ENCODE measurements around the gene C12orf43. TPM values are rescaled to one million over a fixed set of nuclear protein-coding genes. Genes with fewer than 3 reads are reported as not detected.
A peak's percentile ranks its signal among the peaks of the same experiment; 100 is the strongest.

C12orf43 gene
- total RNA-seq, 1 experiment from 2014 or later: 22.1 TPM

- CTCF ChIA-PET: no interaction called here
- H3K27ac Mint-ChIP-seq (ENCODE audit: unreplicated experiment): no peak overlapping the region
- no peak for DNase-seq
- H3K36me3 ChIP-seq (ENCODE audit: control insufficient read depth, insufficient read depth, low read length): peaks cover 5% of the 10 kb centered on the region
- POLR2A ChIA-PET: no interaction called here
- H3K9me3 ChIP-seq: no peaks in the 10 kb centered on the region
- H3K4me1 Mint-ChIP-seq (ENCODE audit: low read depth, unreplicated experiment): peaks cover 23% of the 10 kb centered on the region
- H3K4me1 ChIP-seq: peaks cover 14% of the 10 kb centered on the region
- no peak overlapping the region for H3K4me3 Mint-ChIP-seq (ENCODE audit: unreplicated experiment)
- TF ChIP-seq CTCF (IDR thresholded peaks at IDR 0.05; ENCODE audit: insufficient read depth in 1 of 2, low read depth in 1 of 2, low read length in 1 of 2, severe bottlenecking in 1 of 2, unreplicated experiment in 1 of 2): no peak
- intact Hi-C loops (cut with micrococcal nuclease; ENCODE audit: unreplicated experiment): no loop called here
- H3K9me3 Mint-ChIP-seq (ENCODE audit: unreplicated experiment): peaks cover 11% of the 10 kb centered on the region
- no peak overlapping the region for H3K4me3 ChIP-seq (ENCODE audit: low read depth, low read length)
- no TSS peak for BruUV-seq (replicated peaks)
- no peaks in the 10 kb centered on the region for H3K27me3 Mint-ChIP-seq (ENCODE audit: insufficient read depth, unreplicated experiment)
- no peaks in the 10 kb centered on the region for H3K27me3 ChIP-seq (replicated peaks; ENCODE audit: control insufficient read depth, insufficient read depth, low read length)
- H3K36me3 Mint-ChIP-seq (ENCODE audit: insufficient read depth, unreplicated experiment): peaks cover 56% of the 10 kb centered on the region
Observed at GRCh38 chr12:120988658-120989057, 27.6 kb downstream of the C12orf43 start.

- H3K27ac Mint-ChIP-seq (ENCODE audit: unreplicated experiment): no peak overlapping the region
- no peaks in the 10 kb centered on the region for H3K27me3 ChIP-seq (replicated peaks; ENCODE audit: control insufficient read depth, insufficient read depth, low read length)
- H3K4me1 ChIP-seq: peaks cover 18% of the 10 kb centered on the region
- POLR2A ChIA-PET: no interaction called here
- no TSS peak for BruUV-seq (replicated peaks)
- no peaks in the 10 kb centered on the region for H3K9me3 ChIP-seq
- intact Hi-C loops (cut with micrococcal nuclease; ENCODE audit: unreplicated experiment): no loop called here
- no peak for TF ChIP-seq CTCF (IDR thresholded peaks at IDR 0.05; ENCODE audit: insufficient read depth in 1 of 2, low read depth in 1 of 2, low read length in 1 of 2, severe bottlenecking in 1 of 2, unreplicated experiment in 1 of 2)
- DNase-seq: no peak
- H3K27me3 Mint-ChIP-seq (ENCODE audit: insufficient read depth, unreplicated experiment): no peaks in the 10 kb centered on the region
- peaks cover 11% of the 10 kb centered on the region for H3K9me3 Mint-ChIP-seq (ENCODE audit: unreplicated experiment)
- H3K36me3 ChIP-seq (ENCODE audit: control insufficient read depth, insufficient read depth, low read length): peaks cover 5% of the 10 kb centered on the region
- peaks cover 56% of the 10 kb centered on the region for H3K36me3 Mint-ChIP-seq (ENCODE audit: insufficient read depth, unreplicated experiment)
- CTCF ChIA-PET: no interaction called here
- no peak overlapping the region for H3K4me3 ChIP-seq (ENCODE audit: low read depth, low read length)
- no peak overlapping the region for H3K4me3 Mint-ChIP-seq (ENCODE audit: unreplicated experiment)
- H3K4me1 Mint-ChIP-seq (ENCODE audit: low read depth, unreplicated experiment): peaks cover 26% of the 10 kb centered on the region
Observed at GRCh38 chr12:120988234-120988633, 28.1 kb downstream of the C12orf43 start.

GRCh38 chr12:120984351-120984898, 31.9 kb downstream of the C12orf43 start:
- peak overlapping the region; percentile 57 for H3K4me3 Mint-ChIP-seq (ENCODE audit: unreplicated experiment)
- no TSS peak for BruUV-seq (replicated peaks)
- POLR2A ChIA-PET: interaction anchor here (0.5 to 1.9 kb wide), 3 partner anchors 17 to 403 kb away, joined by 3 to 9 read pairs (median 6); partner anchors contain the start of genes CAMKK2 and POP5
- H3K27ac Mint-ChIP-seq (ENCODE audit: unreplicated experiment): peak overlapping the region; percentile 74
- peak; percentile 69 to 79 for DNase-seq
- H3K9me3 Mint-ChIP-seq (ENCODE audit: unreplicated experiment): peaks cover 11% of the 10 kb centered on the region
- H3K4me3 ChIP-seq (ENCODE audit: low read depth, low read length): no peak overlapping the region
- no peaks in the 10 kb centered on the region for H3K27me3 Mint-ChIP-seq (ENCODE audit: insufficient read depth, unreplicated experiment)
- peaks cover 41% of the 10 kb centered on the region for H3K4me1 Mint-ChIP-seq (ENCODE audit: low read depth, unreplicated experiment)
- peaks cover 61% of the 10 kb centered on the region for H3K36me3 Mint-ChIP-seq (ENCODE audit: insufficient read depth, unreplicated experiment)
- peaks cover 42% of the 10 kb centered on the region for H3K4me1 ChIP-seq
- no peaks in the 10 kb centered on the region for H3K27me3 ChIP-seq (replicated peaks; ENCODE audit: control insufficient read depth, insufficient read depth, low read length)
- TF ChIP-seq CTCF (IDR thresholded peaks at IDR 0.05; ENCODE audit: insufficient read depth in 1 of 2, low read depth in 1 of 2, low read length in 1 of 2, severe bottlenecking in 1 of 2, unreplicated experiment in 1 of 2): no peak
- intact Hi-C loops (cut with micrococcal nuclease; ENCODE audit: unreplicated experiment): no loop called here
- CTCF ChIA-PET: interaction anchor here (0.6 to 1.9 kb wide), 5 partner anchors 12 to 45 kb away, joined by 3 to 6 read pairs (median 3); no protein-coding TSS in a partner anchor
- peaks cover 4% of the 10 kb centered on the region for H3K36me3 ChIP-seq (ENCODE audit: control insufficient read depth, insufficient read depth, low read length)
- H3K9me3 ChIP-seq: no peaks in the 10 kb centered on the region

All from Caco-2 (cell line).